ENCODE results near the gene CCDC92B. TPM values are rescaled to one million over a fixed set of nuclear protein-coding genes. Genes with fewer than 3 reads are reported as not detected.

CCDC92B gene
- total and polyA plus RNA-seq, 9 of the 15 experiments (the other 6 are each of a cell fraction or from before 2014, with no cell fraction given): not detected

DNA sequence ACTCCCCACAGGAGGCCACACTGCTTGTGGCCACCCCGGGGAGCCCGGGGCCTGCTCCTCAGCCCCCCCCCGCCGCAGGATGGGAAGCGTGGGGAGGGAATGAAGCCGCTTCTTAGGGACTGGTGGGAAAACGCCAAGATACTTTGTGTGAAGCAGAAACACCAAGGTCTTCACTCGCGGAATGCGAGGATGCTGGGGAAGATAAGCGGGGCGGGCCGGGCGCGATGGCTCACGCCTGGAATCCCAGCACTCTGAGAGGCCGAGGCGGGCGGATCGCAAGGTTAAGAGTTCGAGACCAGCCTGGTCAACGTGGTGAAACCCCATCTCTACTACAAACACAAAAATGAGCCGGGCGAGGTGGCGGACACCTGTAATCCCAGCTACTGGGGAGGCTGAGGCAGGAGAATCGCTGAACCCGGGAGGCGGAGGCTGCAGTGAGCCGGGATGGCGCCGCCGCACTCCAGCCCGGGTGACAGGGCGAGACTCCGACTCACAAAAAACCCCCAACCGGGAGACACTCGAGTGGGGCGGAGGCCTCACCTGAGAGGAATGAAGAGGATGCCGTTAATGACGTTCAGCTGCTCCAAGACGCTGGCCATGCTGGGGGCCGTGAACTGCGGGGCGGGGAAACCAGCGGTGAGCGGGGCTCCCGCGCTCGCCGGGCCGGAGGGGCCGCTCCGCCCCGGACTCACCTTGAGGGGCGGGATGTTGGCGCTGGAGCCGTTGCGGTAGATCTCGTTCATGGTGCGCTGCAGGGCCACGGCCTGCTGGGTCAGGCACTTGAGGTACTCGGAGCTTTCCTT is 58.2 kb downstream of the CCDC92B start:
- Histone ChIP-seq H3K36me3 (ENCODE audit: control insufficient read depth, insufficient read depth, low read length) (peaks cover 64% of the 10 kb centered on the region; the same call in 1 of the 3 replicates), H3K4me3 (no peak overlapping the region), H3K79me2 (ENCODE audit: control insufficient read depth, insufficient read depth, low read length) (no peaks in the 10 kb centered on the region), H3K9me1 (ENCODE audit: control insufficient read depth, insufficient read depth, low read length) (no peaks in the 10 kb centered on the region), H3K9me3 (replicated peaks; ENCODE audit: control insufficient read depth, insufficient read depth, low read depth, low read length) (no peaks in the 10 kb centered on the region), H3K9ac (ENCODE audit: insufficient read depth in 1 of 2, low read depth in 2 of 2, low read length in 2 of 2) (no peak overlapping the region), H3K4me2 (ENCODE audit: insufficient read depth, low read length) (no peak overlapping the region), H2AFZ (ENCODE audit: low read depth, low read length) (no peak overlapping the region), H3K27me3 (ENCODE audit: control insufficient read depth in 2 of 2, insufficient read depth in 2 of 2, low read length in 2 of 2) (no peaks in the 10 kb centered on the region), H4K20me1 (replicated peaks; ENCODE audit: control insufficient read depth, insufficient read depth, low read length) (0 out of 2 replicates have a peak, but pooled peaks cover 3% of the 10 kb centered on the region), H3K27ac (ENCODE audit: extremely low read depth, low read depth, low read length) (no peak overlapping the region), H3K4me1 (replicated peaks in 1 of 2; ENCODE audit: control insufficient read depth in 2 of 2, insufficient read depth in 2 of 2, low read length in 2 of 2) (peaks cover 0 to 48% of the 10 kb centered on the region in 2 experiments; a peak in 2 of 5 replicates)
- intact Hi-C loops (cut with micrococcal nuclease) (no loop called here), in situ Hi-C loops (cut with MboI) (no loop called here)
- POLR2A ChIA-PET: interaction anchor here (0.9 kb wide), 1 partner anchor 13 kb away, joined by 3 read pairs; no protein-coding TSS in a partner anchor
- FAIRE-seq (no peak), ATAC-seq (no peak), DNase-seq (ENCODE audit: extremely low read depth in 1 of 4, low spot score in 3 of 4) (no peak)
- CTCF ChIA-PET (ENCODE audit: low intra/inter-chr PET ratio): no interaction called here
- BruUV-seq (replicated peaks): no TSS peak
- WGBS (ENCODE audit: insufficient coverage, low coverage, missing lambda C conversion rate): 96% methylated on average over 16 of the region's 62 CpGs
- TF ChIP-seq KAT8 (IDR thresholded peaks at IDR 0.05; ENCODE audit: low read depth): no peak
- TF ChIP-seq POLR2G (IDR thresholded peaks at IDR 0.05; ENCODE audit: low read depth, low read length): peak; percentile 12; the same call in 1 of the 2 replicates
- no peak for TF ChIP-seq FOSL1 (tag; conservative IDR thresholded peaks at IDR 0.05)
